NCI-H1930 (cell line): ENCODE results near the gene PSMF1.

ENCODE experiments used
- DNase-seq, 2 experiments: peaks; one replicate each; lab custom pipeline; 2025; lab: John Stamatoyannopoulos, UW

Gene PSMF1, protein sequence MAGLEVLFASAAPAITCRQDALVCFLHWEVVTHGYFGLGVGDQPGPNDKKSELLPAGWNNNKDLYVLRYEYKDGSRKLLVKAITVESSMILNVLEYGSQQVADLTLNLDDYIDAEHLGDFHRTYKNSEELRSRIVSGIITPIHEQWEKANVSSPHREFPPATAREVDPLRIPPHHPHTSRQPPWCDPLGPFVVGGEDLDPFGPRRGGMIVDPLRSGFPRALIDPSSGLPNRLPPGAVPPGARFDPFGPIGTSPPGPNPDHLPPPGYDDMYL

DNA sequence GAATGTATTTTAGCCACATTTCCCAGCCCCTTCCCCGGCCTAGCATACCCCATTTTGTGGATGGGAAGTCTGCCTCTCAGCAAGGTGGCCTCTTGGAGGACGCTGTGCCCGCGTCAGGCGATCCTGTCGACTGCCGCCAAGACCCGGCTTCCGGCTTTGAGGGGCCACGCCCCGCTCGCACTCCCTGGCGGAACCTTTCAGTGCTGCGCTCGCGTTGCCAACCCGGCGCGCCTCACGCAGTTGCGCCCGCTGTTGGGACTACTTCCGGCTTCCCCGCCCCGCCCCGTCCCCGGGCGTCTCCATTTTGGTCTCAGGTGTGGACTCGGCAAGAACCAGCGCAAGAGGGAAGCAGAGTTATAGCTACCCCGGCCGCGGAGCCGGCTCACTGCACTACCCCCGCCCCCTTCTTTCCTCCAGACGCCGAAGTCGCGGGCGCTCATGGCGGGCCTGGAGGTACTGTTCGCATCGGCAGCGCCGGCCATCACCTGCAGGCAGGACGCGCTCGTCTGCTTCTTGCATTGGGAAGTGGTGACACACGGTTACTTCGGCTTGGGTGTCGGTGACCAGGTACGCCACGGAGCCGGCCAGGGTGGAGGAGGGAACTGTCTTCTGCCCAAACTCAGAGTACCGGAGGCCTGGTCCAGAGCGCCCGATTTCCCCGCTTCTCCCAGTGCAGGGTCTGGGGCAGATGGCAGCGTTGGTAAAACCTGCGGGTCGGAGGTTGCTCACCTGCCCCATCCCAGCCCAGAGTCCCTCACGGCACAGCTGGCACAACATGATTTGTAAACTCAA, at the start of gene PSMF1:
Gene PSMF1 (plus strand): TSS at position 267 of the 792 bp plus-strand sequence. CDS start 172 bp downstream, at position 439.
- DNase-seq: peak; percentile 86 to 94

DNA sequence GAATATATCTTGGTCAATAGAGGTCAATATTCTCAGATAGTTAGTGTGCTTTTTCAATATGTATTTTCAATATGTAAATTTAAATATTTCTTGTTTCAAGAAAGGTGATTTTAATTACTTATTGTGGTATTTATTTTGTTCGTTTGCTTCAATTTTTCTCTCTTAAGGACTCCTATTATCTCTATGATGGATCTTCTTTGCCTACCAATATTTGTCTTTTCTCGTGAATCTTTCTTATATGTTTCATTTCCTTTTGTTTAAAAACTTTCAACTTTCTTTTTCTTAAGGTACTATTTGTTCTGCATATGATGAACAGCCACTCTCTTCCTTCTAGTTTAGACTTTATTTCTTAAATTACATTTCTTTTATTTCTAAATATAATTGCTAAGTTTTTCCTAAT, 46.1 kb upstream of the PSMF1 start:
- DNase-seq: no peak

DNA sequence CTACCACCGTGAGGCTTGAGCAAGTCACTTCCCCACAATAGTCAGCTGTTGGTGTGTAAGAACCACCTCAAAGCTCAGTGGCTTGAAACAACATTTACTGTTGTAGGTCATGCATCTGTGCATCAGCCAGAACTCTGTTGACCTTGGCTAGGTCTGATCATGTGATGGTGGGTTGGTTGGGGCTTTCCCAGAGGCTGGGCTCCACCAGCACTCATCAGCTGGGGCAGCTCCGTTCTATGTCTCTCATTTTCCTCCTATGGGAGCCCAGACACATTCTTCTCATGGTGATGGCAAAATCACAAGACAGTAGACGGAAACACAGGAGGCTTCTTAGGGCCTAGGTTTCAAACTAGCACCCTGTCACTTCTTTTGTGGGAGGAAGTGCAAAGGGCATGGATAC, 42.8 kb upstream of the PSMF1 start:
- no peak for DNase-seq

DNA sequence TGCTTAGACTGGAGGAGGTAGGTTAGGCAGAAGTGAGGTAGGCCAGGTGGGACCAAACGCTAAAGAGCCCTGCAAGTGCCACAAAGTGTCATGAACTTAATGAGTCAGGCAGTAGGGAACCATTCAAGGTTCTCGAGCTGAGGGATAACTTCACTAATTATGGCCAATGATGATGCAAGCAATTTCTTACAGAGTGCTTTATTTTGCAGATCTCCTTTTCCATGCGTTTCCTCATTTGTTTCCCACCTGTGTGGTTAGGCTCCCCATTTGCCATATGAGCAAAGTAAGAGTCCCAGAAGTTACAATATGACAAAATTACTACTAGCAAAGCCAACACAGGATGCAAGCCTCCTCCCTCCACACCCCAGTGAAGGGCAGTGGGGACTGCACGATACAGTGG, 36.5 kb upstream of the PSMF1 start:
- no peak for DNase-seq

DNA sequence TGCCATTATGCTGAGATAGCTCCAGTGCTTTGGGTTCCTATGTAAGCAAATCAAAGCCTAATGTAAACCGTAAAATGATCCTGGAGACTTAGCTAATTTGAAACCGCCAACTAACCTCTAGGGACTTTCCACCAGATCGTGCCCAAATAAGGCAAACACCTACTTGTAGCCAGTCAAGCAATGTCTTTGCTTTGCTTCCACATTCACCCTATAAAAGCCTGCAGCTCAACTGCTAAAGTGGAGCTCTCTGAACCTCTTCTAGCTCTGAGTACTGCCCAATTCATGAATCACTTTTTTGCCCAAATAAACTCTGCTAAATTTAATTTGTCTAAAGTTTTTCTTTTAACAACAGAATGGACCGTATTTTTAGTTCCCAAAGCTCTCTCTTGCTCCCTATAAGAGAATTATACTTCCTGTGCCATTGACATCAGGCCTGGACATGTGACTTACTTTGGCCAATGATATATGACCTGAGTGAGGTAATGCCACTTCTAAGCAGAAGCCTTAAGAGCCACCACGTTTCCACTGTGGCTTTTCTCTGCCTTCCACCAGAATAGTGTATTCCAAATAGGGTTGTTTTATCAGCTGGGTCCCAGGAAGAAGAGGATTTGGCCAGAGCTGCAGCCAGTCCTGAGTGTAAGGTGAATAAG, 34.8 kb upstream of the PSMF1 start:
- DNase-seq: no peak

DNA sequence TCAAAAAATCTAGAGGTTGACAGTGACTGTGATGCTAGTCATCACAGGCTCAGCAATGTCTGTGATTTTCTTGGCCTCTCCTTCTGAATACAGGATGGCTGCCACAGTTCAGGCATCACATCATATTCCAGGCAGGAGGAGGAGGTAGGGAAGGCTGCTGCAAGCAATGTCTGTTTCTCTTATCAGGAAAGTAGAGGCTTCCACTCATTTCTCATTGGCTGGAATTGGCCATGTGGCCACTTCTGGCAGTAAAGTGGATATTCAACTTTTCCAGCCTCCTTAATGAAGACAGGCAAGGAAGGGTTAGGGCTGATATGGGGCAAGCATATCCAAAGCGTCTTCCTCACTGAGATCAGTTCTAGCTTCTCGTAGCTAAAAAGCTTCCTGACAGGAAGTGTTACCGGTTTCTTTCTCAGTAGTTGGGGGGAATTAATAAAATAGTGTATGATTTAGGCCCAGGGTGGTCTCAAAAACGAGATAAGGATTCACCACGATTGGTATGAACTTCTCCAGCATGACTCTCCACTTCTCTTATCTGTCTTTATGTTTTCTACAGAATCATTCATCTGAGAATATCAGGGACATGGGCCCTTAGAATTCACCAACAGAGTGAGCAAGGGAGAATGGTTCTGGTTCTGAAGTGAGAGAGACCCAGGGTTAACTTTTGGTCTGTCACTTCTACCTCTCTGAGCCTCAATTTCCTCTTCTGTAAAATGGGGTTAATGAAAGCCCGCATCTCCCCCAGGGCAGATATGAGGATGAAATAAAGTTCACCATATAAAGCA, 32.7 kb upstream of the PSMF1 start:
- no peak for DNase-seq

DNA sequence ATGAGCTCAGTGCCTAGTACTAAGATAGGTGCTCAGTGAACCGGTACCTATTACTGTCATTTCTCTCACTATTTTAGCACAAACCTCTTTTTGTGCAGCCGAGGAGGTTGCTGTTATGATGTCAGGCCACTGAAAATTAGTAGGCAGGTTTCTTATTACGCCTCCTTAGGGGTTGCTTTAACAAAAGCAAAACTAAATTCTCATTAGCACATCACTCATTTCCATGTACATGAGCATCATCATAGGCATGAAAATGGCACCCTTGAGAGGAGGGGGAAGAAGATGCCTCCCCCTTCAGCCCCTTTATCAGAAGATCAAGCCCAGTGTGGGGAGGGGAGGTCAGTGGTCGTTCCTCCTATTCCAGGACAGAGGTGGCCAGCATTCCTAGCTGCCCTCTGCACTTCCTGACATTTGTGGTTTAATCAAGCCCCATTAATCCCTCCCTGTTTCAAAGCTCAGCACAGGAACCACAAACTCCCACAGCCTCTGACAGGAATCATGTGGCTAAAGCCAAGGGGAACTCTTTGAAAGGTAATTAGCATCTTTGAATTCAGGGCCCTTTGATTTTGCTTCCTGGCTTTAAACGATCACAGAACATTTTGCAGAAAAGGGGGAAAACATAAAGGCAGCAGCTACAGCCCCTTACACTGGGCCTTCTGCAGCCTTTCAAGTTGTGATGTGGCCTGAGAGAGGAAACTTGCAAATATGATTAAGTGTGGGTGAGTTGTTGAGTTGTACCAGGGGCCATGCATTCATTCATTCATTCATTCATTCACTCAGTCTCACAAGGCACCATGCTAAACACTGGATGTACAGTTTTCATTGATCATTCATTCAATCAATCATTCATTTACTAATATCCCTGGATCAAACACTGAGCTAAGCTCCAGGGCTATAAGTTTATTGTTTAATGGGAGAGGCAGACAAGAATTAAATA, 31.9 kb upstream of the PSMF1 start:
- no peak for DNase-seq

DNA sequence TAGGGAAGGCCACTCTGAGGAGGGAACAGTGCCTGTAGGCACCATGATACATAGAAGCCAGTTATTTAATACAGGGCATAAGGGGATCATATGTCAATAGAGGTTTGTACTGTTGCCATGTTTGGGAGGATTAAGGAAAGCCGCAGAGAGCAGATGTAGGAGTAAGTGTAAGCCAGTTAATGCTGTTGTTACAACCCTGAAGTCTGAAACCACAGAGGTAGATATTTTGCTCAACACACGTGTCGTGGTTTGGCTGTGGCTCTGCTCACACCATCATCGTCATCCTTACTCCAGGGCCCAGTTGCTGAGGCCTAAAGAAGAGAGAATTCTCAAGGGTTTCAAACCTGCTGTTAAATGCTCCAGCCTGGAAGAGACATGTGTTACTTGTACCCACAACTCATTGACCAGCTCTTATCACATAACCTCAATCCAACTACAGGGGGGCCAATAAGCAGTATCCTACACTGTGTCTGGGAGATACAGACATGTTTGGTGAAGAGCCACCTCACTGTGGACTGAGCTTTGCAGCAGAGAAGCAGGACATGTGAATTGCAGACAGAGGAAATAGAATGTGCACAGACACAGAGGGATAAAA, 31.0 kb upstream of the PSMF1 start:
- no peak for DNase-seq

DNA sequence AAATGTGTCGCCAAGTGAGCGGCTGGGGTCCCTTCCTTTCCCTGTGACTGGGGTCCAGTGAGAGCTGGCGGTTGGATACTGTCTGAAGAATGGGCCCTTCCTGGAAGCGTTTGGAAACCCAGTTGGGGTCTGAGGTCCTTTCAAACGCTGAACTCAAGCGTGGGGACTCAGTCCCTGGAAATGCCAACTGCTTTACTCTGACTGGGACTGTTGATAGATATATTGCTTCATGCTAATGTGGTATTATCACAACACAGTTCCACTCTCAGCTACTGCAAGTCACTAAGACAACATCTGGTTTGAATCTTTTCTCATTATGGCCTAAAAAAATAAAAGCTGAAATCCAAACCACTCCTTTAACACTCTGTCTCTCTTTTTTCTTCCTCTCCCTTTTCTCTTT, 23.7 kb upstream of the PSMF1 start:
- no peak for DNase-seq

DNA sequence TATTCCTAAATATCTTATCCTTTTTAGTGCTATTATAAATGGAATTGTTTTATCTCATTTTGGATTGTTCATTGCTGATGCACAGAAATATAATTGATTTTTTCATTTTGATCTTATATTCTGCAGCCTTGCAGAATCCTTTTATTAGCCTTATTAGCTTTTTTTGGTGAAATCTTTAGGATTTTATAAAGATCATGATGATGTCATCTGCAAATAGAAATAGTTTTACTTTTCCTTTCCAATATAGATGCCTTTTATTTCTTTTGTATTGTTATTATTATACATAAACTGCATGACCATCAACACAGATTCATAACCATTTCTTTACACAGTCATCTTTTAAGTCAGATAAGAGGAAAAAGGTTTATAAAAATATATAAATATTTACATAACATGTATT, 16.9 kb upstream of the PSMF1 start:
- DNase-seq: no peak

DNA sequence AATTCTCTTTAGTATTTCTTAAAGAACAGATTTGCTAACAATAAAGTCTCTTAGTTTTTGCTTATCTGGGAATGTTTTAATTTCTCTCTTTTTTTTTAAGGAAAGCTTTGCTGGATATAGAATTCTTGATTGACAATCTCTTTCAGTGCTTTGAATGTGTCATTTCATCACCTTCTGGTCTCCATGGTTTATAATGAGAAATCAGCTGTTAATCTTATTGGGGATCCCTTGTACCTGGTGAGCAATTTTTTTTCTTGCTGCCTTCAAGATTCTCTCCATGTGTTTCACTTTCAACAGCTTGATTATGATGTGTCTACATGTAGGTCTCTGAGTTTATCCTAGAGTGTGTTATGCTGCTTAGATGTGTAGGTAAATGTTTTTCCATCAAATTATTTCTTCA, 16.4 kb upstream of the PSMF1 start:
- no peak for DNase-seq

DNA sequence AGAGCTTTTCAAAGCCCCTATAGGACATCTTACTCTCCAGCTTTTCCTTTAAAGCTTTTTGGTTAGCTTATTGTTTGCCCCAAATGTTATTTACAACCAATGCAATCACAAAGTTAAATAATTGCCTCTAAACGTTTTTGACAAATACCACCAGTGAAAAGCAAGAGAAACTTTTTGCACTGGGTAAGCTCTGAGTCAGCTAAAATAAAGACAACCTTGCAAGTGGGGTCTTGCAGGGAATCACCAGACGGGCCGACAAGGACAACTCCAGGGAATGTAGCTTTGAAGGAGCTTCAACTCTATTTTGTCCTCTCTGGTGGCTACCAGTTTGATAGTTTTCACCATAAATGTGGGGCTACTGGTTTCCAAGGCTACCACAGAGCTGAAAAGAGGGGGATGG, 14.7 kb upstream of the PSMF1 start:
- DNase-seq: no peak

DNA sequence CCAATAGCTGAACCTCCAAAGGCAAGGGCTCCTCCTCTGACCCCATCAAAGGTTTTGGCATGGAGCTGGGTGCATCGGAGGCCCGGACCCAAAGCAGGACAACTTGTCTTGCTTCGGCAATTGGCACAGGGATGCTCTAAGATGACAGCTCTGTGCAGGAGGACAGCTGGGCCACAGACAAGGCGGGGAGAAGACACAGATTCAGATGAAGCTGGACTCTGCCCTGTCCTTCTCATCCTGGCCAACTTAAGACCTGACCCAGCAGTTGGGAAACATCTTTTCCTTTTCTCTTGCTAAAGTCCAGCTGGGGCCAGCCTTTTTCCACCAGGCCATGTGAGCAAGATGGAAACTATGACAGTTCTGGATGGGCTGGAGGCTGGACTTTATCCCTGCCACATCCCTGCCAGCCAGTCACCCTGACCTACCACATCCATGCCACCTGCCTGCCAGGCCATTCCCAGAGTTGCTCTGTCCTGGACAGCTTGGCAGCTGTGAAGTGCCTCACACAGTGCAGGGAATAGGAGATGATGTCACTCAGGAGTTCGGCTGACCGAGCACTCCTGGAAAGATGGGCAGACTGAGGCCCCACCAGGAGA, 12.7 kb upstream of the PSMF1 start:
- DNase-seq: no peak

DNA sequence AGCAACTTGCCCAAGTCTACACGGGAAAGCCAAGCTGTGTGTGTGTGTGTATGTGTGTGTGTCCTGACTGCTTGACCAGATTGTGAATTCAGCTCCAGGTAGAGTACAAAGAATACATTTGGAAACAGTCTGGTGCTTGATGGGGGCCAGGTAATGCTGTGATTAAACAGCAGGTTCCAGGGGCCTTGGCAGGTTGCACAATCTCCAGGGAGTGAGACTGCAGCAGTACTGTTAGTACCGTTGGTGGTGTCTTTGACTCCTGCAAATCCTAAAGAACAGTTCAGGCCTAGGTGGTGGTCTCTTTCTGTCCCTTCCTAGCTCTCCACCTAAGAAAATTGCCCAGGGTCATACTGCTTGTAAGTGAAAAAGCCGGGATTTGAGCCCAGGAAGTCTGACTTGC, 11.2 kb upstream of the PSMF1 start:
- DNase-seq: no peak

DNA sequence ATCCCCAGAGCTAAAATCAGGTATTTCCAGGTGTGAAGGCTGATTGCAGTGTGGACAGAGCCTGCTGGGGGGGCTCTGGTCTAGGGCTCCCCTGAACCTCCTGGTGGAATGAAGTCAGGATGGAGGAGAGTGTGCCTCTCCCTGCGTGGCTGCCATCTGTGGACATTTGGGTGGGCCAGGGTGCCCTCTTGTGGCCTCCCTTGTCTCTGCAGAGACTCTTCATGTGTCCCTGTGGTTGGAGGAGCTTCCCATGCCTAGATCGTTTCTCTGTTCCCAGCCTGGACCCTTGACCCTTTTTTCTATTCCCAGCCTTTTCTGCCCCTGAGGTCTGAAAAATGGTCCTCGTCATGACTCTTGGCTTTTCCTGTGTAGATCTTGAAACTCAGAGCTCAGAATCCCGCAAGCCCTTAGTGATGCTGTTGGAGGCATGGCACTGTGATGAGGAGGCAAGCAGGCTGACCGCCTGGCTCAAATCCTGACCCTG, 9.9 kb upstream of the PSMF1 start:
- DNase-seq: peak in 1 of 2 experiments; percentile 18

DNA sequence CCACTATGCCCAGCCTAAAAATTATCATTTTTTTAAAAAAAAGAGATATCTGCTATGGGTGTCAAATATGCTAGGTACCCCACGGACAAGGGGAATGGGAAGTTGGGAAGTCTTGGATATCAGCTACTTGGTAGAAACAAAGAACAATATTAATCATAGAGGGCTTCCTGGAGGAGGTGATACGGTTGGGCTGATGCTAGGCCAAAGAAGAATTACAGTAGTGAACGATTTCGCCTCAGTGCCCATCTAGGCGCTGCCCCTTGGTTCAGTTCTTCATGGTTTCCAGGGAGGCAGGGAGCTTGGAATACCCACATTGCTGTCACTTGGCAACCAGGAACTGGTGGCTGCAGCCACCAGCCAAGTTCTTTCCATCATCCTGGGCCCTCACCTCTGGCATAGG, 5.5 kb upstream of the PSMF1 start:
- no peak for DNase-seq

DNA sequence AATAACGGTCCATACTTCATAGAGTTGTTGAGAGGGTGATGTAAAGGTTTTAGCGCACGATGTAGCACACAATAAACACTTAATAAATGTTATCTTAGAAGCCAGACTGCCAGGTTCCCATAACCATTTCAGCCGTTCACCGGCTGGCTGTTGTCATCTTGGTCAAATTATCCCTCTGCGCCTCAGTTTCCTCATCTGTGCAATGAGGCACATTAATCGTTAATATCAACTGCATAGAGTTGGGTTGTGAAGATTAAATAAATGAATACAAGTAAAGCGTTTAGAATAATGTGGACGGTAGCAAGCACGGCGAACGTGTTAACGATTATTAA, 432 bp upstream of the PSMF1 start:
- no peak for DNase-seq

DNA sequence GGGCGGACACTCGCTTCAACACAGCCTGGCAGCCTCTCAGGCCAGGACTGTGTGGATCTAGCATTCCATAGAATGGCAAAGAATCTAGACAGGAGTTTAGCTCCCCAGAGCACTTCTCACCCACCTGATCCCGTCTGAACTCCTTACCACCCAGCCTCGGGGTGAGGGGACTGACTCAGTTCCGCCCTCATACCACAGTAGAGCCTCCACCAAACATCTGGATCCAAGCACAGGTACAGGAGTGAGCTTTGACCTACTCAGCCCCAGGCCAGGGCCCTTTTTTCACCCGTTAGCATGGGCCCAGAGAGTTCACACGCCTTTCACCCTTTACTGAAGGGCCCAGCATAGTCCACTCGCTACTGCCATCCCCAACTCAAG, 715 bp downstream of the PSMF1 start:
- no peak for DNase-seq

DNA sequence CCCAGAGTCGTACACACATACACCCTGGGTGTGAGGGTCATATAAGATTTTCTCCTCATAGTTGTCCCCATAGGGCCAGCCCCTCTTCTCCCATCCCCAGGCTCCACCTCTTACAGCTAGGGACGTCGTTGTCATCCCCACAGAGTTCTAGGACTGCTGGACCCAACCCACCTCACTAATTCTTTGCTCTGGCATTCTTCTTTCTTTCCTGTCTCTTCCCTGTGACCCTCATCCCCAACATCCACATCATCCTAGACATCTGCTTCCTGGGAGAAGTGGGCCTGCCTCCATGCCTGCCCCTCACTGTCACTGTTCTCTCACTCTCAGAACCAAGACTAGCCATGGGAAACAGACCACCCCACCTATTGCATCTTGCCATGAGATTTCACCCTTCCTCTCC, 1.1 kb downstream of the PSMF1 start:
- DNase-seq: no peak

DNA sequence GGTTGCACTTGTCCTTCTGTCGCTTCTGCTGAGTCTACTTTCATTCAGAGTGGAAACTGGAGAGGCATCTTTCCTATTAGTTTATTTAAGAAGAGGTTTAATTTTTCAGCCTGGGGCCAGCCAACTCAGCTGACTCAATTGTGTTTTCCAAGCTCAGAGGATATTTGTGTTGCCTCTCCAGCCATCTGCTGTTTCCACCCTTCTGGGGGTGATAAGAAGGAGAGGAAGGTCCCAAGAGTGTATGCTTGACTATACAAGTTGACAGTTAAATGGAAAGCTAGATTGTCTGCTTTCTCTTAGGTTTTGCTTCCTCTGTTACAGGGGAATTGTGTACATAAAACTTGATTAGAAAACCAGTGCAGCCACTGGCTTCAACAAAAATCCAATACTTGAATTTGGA, 3.0 kb downstream of the PSMF1 start:
- DNase-seq: no peak
